Measurements from ENCODE around the gene AAR2.

The AAR2 gene

DNA sequence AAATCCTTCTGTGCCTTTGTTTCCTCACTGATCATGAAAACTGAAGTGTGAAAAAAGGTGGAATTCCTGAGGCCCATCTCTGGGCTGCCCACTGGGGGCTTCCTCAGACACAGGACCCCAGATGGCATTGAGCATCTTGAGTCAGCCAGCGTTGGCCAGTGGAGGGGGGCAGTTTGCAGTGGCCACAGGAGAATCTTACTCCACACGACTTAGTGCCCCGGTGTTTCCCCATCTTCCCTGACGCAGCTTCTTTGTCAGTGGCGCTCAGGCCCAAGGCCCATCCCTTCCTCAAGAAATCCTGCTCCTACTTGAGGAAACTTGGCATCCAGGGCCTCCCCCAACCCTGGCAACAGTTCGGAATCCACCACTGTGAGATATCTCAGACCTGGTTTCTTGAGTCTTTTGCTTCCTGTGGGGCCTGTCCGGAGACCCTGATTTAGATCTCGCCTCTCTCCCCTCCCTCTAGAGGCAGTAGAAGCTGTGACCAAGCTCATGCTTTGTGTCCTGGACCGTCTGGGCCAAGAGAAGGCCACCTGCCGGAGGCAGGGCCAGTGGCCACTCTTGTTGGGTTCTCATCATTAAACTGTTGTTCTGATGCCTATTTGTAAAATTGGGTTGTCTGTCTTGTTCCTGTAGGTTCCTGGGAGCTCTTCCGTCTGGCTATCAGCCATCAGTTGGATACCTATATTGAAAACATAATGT is 49.6 kb downstream of the AAR2 start:
- no peak for DNase-seq

- no peak for DNase-seq
Observed at GRCh38 chr20:36297656-36298055, 61.4 kb downstream of the AAR2 start.

GRCh38 chr20:36298061-36298460 is 61.8 kb downstream of the AAR2 start:
- DNase-seq, result no peak

GRCh38 chr20:36298795-36299339 is 62.6 kb downstream of the AAR2 start:
- no peak for DNase-seq

- no peak for DNase-seq
Observed at GRCh38 chr20:36299459-36299858, 63.2 kb downstream of the AAR2 start.

DNA sequence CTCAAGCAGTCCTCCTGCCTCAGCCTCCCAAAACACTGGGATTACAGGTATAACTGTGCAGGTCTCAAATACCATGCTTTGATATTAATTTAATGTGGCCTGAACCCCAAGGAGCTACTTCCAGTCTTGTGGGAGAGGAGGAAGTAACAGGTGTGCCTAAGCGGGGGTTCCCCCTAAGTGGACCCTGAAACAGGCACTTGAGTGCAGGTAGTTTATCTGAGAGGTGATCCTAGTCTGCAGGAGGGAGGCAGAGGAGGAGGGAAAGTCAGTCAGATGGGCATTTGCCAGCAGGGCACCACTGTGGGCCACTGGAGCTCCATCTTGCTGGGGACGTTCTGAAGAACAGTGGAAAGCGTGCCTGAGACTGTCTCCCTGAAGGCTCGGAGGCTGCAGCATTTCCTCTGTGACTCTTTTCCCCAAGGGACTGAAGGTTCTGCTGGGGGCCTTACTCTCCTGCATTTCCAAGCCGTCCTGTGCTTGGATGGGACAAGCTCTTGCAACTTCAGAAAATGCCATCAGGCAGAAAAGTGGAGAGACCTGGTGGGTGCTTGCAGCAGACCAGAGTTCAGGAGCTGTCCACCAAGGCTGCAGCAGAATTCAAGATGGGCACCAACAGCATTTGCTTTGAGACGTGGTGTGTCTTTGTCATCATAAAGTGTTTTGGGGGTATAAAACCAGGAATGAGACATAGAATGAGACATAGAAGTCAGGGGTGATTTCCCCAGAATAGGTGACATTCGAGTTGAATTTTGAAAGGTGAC is 65.3 kb downstream of the AAR2 start:
- no peak for DNase-seq

DNA sequence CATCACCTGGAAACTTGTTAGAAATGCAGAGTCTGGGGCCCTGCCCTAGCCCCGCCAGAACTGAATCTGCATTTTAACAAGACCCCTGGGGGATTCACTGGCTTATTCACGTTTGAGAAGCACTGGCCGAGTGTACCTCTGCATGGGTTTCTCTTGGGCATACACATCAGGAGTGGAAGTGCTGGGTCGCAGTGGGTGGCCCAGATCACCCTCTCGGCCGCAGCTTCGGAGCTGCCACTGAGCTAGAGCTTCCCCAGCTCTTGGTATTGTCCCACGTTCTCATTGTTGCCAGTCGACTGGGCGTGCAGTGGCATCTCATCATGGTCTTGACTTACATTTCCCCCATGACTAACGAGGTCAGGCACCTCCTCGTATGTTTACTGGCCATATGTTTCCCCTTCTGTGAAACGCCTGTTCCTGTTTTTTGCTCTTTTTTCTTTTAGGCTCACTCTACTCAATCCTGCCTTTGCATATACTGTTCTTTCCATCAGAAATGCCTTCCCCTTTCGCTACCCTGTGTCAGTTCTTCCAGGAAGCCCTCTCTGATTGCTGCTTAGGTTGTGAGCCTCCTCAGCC is 66.8 kb downstream of the AAR2 start:
- DNase-seq, result no peak

DNA sequence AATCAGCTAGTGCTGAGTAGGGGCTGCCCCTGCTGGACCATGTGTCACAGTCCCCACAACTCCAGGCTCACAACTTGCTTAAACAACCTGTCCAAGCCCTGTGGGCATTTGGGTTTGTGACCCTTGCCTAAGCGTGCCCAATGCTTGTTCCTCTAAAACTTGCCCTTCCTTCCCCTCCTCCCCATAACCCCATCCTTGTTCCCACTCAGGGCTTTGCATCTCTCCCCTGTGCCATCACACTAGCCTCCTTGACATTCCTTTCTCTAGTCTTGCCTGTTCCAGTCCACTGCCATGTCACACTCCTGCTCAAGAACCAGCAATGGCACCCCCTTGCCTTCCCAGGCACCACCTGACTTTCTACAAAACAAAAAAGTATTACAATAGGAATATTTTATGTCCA is 67.6 kb downstream of the AAR2 start:
- DNase-seq, result no peak

- no peak for DNase-seq
Observed at GRCh38 chr20:36304786-36305495, 68.7 kb downstream of the AAR2 start.

- DNase-seq, result no peak
Observed at GRCh38 chr20:36305602-36306551, 69.6 kb downstream of the AAR2 start, which contains the start of gene DLGAP4. Gene DLGAP4, plus strand, starts transcription at chr20:36306339. Its CDS starts 125,379 bp downstream, at chr20:36431718.
